ENCODE data around the gene ANKRD33B. TPM values are rescaled to one million over a fixed set of nuclear protein-coding genes. Genes with fewer than 3 reads are reported as not detected.

ANKRD33B gene
- total RNA-seq, 1 experiment from 2014 or later: 6.9 TPM

DNA sequence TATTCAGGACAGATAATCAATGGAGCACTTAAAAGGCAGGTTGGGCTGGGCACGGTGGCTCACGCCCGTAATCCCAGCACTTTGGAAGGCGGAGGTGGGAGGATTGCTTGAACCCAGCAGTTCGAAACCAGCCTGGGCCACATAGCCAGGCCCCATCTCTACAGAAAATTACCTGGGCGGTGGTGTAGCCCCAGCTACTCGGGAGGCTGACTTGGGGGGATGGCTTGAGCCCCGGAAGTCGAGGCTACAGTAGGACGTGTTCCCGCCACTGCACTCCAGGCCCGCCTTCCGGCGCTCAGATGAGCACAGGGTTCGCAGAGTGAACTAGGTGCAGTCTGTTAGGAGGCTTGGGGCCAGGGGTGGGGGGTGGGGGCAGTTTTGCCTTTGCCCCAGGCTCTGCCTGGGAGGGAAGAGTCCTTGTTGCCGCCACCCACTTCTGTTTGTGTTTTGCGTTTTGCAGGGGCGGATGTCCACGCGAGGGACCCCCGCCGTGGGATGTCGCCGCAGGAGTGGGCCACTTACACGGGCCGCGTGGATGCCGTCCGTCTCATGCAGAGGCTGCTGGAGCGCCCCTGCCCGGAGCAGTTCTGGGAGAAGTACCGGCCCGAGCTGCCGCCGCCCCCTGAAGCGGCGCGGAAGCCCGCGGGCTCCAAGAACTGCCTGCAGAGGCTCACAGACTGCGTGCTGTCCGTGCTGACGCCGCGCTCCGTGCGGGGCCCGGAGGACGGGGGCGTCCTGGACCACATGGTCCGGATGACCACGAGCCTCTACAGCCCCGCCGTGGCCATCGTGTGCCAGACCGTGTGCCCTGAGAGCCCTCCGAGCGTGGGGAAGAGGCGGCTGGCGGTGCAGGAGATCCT, 85.2 kb downstream of the ANKRD33B start:
- no CpG with 5 or more reads among the region's 60 CpGs for WGBS (ENCODE audit: extremely low coverage, insufficient read length, low lambda C conversion rate)
- no peak overlapping the region for H3K4me3 Mint-ChIP-seq
- Histone ChIP-seq H3T11ph (ENCODE audit: low read length) (no peak overlapping the region), H3K23me2 (ENCODE audit: insufficient read length, low read depth, low read length, poor library complexity, severe bottlenecking) (no peaks in the 10 kb centered on the region), H3K79me1 (ENCODE audit: insufficient read depth, low read depth, low read length, poor library complexity, severe bottlenecking) (no peaks in the 10 kb centered on the region), H2BK15ac (ENCODE audit: low read depth, low read length) (no peak overlapping the region), H2BK5ac (ENCODE audit: insufficient read length, low read length) (no peak overlapping the region), H4K91ac (ENCODE audit: insufficient read length, low read depth, low read length) (no peak overlapping the region), H3K4ac (ENCODE audit: low read depth, low read length) (no peak overlapping the region), H4K20me1 (ENCODE audit: control insufficient read depth, insufficient read depth, insufficient read length) (no peaks in the 10 kb centered on the region), H3K4me2 (ENCODE audit: insufficient read depth, insufficient read length, low read length) (no peak overlapping the region), H2BK120ac (ENCODE audit: low read depth, low read length, poor library complexity, severe bottlenecking) (no peak overlapping the region), H4K8ac (replicated peaks; ENCODE audit: insufficient read length, low read depth, low read length) (no peak overlapping the region), H3K56ac (ENCODE audit: insufficient read length, low read depth, low read length) (no peak overlapping the region), H3K4me1 (ENCODE audit: insufficient read depth, low read length) (no peaks in the 10 kb centered on the region), H3K23ac (ENCODE audit: insufficient read length, low read depth, low read length) (no peak overlapping the region), H4K5ac (ENCODE audit: insufficient read length, low read depth, low read length) (no peak overlapping the region), H2AFZ (ENCODE audit: low read length) (no peak overlapping the region), H3K9me3 (ENCODE audit: control insufficient read depth, low read depth, low read length) (no peaks in the 10 kb centered on the region), H3K18ac (ENCODE audit: insufficient read length, low read depth, low read length) (no peak overlapping the region), H3K27me3 (ENCODE audit: insufficient read depth, low read length) (no peaks in the 10 kb centered on the region), H3K79me2 (ENCODE audit: insufficient read depth, low read length) (no peaks in the 10 kb centered on the region), H3K14ac (ENCODE audit: insufficient read depth, low read length) (no peak overlapping the region), H3K27ac (ENCODE audit: insufficient read length, low read depth, low read length) (no peak overlapping the region), H2BK20ac (ENCODE audit: low read depth, low read length, poor library complexity, severe bottlenecking) (no peak overlapping the region), H3K9ac (ENCODE audit: extremely low read depth, insufficient read length, low read length) (no peak overlapping the region), H2AK5ac (ENCODE audit: insufficient read length, low read length) (no peak overlapping the region), H2BK12ac (ENCODE audit: insufficient read length, low read depth, low read length) (no peak overlapping the region)
- no peaks in the 10 kb centered on the region for H3K9me3 Mint-ChIP-seq
- H3K27me3 Mint-ChIP-seq (ENCODE audit: low read depth): no peaks in the 10 kb centered on the region
- H3K27ac Mint-ChIP-seq: no peak overlapping the region
- no peaks in the 10 kb centered on the region; a peak in 2 of 7 replicates for H3K36me3 Mint-ChIP-seq (ENCODE audit: insufficient read depth in 1 of 3, low read depth in 3 of 3)
- peak; percentile 49 for DNase-seq
- peaks cover 11% of the 10 kb centered on the region in 2 experiments; a peak in 3 of 4 replicates for H3K4me1 Mint-ChIP-seq
- TF ChIP-seq, protein P1, sequence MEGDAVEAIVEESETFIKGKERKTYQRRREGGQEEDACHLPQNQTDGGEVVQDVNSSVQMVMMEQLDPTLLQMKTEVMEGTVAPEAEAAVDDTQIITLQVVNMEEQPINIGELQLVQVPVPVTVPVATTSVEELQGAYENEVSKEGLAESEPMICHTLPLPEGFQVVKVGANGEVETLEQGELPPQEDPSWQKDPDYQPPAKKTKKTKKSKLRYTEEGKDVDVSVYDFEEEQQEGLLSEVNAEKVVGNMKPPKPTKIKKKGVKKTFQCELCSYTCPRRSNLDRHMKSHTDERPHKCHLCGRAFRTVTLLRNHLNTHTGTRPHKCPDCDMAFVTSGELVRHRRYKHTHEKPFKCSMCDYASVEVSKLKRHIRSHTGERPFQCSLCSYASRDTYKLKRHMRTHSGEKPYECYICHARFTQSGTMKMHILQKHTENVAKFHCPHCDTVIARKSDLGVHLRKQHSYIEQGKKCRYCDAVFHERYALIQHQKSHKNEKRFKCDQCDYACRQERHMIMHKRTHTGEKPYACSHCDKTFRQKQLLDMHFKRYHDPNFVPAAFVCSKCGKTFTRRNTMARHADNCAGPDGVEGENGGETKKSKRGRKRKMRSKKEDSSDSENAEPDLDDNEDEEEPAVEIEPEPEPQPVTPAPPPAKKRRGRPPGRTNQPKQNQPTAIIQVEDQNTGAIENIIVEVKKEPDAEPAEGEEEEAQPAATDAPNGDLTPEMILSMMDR (conservative IDR thresholded peaks at IDR 0.05): no peak
